ENCODE measurements around the gene IFT81.
A peak's percentile ranks its signal among the peaks of the same experiment; 100 is the strongest.
"Not testable (repeated sequence)": the region's sequence is repeated elsewhere in the genome, so short reads cannot be mapped to it uniquely, and the experiment has no call there.

IFT81 gene

DNA sequence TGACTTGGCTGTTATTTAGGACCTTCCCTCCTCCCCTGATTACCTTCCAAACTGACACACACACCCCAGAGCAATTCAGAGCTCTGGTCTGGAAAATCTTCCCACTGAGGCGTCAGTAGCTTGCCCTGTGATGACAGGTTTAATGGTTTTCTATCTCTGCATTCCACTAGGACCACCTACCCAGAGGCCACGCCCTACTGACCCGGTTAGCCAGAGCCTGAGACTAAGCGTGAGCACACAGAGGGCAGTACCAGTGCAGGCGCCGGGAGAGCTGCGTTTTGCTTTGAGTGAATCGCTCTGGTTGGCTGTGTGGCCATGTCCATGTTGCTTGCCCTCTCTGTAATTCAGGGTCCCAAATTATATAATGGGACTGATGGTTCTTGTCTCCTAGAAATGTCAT lies 120.7 kb downstream of the IFT81 start:
- DNase-seq (ENCODE audit: low spot score): no peak

DNA sequence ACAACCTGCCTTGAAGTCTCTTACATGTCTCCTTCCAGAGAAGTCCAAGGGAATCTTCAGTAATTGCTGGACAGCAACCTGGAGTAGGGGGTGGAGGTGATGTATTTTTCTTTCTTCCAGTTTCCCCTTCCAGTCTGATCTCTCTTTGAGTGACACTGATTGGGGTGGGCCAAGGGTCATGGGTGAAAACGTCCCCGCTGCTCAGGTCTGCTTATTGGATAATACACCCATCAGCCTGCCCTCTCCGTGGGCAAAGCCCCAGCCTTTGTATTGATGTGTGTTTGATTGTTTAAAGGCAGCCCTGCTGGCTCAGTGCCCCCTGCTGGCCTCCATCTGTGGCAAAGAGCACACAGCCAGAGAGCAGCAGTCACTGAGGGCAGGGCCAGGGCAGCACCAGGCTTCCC lies 121.2 kb downstream of the IFT81 start:
- no peak for DNase-seq (ENCODE audit: low spot score)

DNA sequence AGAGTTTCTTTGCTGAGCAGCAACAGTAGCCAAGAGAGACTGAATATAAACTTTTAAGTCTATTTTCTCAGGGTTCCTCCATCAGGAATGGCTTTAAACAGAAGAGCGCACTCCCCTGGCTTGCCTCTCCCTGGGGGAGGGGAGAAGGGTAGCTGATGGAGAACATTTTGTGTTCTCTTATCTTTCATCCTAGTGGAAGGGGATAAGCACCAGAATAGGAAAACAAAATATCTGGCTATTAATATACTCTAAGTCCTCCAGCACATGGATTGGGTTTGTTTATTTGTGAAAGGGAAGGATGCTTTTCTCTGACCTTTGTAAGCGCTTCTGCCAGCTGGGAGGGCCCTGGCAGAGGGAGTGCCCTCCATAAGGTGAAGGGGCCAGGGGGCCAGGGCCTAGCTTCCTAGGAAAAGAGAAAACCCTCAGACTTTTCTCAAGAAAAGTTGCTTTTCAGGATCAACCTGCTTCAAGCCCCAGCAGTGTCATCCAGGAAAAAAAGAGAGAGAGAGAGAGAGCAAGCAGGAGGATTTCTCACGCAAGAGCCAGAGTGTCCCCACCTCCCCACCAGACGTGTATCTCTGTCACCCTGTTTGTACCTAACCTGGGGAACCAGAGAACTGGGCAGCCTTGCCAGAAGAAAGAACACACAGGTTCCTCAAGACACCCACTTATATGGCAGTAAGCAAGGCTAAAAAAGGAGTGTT lies 122.6 kb downstream of the IFT81 start:
- no peak for DNase-seq (ENCODE audit: low spot score)

DNA sequence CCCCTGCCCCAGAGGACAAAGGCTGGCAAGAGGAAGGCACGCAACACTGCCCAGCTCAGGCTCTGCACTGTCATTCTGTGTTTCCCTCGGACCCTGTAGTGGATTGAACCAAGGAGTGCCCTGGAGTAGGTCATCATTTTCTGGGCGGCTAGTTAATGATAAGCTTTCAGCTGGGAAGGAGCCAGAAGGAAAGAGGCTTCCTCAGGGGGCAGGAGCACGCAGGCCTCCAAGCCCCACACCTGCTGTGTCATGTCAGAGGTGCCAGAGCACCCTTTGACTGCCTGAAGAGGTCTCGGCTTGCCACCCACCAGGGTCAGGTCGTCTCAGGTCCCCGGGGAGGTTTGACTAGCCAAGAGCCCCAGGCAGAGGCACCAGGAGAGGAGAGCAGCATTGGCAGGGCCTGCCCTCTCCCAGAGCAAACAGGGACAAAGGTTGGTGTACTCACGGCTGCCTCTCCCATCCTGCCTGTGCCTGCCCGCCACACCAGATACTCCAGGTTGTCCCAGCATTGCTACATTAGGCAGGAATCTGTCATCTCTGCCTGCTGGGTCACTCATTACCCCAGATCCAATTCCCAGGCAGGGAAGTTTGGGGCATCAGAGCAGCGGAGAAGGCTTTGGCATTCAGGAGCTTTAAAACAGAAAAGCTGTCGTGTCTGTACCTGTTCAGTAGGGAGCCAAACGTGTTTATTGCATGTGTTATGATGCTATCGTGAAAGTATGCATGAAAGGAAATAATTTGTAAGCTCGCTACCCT lies 123.4 kb downstream of the IFT81 start:
- no peak for DNase-seq (ENCODE audit: low spot score)

DNA sequence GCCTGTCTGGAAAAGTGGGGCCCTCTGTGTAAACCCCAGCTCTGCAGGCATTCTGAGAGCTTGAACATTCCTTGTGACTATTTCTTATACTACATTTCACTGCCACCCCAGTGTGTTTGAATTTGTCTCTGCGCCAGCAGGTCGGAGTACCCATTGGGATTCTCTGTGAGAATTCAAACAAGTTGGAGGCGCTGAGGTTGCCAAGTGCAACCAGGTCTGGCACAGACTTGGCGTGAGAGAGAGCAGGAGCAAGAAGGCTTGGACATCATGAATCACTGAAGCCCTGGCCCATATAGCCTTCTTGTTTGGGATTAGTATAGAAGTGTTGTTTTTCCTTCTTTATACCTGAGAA lies 123.9 kb downstream of the IFT81 start:
- DNase-seq (ENCODE audit: low spot score): no peak

DNA sequence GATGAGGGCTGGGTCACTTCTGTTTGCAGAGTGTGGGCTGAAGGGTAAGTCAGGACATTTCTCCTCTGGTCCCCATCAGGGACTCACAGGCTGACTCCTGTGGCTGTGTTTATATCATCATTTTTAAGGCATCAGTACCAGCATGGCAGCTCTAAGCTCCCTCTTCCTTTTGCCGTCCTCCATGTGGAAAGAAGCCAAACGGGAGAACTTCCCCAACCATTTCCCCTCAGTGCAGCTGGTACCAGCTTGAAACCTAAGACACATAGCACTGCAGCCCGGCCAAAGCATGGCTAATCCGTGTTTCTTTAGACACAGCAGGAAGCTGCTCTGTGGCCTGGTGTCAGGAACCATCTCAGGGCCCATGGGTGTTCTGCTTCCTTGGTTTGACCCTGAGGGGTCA lies 124.9 kb downstream of the IFT81 start:
- DNase-seq (ENCODE audit: low spot score): no peak

DNA sequence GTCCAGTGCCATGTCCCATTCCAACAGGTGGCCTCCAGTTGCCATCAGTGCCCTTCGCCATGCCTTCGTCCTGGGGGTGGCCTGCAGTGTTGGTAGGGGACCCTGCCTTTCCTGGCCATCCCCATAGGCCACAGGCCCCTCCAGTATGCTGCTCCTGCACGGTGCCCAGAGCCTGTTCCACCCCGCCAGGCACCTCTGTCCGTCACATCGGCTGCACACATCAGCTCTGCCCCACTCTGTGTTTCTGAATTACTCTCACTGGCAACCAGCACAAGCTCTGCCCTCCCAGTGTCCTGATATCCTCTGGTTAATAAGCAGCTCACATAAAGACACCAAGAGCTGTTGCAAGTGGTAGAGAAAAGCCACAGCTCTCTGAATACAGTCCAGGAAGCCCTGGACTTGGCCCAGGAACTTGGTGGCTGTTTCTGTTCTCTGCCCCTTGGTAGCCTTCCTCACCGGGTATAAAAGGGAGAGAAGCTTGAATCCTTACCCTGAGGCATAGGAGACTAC lies 125.6 kb downstream of the IFT81 start:
- no peak for DNase-seq (ENCODE audit: low spot score)

DNA sequence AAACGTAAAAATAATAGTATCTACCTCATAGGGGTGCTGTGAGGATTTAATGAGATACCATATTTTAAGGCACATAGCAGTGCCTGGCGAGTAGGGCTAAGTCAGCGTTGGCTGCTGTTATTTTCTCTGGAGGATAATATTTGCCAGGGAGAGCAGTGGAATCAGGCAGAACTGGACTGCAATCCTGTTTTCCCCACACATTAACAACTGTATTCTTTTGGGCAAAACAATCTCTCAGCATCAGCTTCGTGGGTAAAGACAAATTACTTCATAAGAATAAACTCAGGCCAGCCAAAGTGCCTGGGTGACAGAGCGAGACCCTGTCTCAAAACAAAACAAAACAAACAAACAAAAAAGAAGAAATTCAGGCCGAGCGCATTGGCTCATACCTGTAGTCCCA lies 127.2 kb downstream of the IFT81 start:
- DNase-seq (ENCODE audit: low spot score): no peak

DNA sequence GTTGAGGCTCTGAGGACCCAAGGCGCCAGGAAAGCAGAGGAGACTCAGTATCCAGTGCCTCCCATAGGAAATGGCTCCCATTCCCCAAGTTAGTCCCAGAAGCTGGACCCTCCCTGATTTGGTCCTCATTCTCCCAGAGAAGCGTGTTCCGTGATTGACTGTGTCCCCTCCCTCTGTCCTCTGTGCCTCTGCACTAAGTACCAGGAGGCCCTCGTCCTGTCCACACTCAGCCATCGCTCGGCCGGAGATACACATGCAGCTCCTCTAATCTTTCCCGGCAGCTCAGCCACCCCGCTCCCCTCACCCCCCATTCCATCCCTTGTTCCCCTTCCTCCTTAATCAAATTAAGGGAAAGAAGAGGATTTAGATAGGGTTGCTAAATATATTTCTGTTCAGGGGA lies 128.6 kb downstream of the IFT81 start:
- no peak for DNase-seq (ENCODE audit: low spot score)

DNA sequence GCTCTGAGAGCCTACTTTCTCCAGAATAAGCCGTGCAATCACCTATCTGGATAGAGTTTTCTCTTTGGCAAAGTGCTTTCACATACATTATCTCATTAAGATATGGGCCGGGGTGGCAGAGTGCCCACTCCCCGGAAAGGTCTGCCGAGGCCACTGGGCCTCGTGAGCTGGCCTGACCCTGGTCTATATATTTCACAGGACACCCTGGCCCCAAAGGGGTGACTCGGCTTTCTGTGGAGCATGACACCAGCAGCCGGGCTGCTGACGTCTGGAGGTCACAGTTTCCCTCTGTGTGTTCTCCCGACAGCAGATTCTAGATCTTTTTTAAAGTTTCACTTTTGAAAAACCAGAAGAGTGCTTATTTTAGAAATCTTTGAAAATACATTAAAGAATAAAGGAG lies 129.0 kb downstream of the IFT81 start:
- no peak for DNase-seq (ENCODE audit: low spot score)

DNA sequence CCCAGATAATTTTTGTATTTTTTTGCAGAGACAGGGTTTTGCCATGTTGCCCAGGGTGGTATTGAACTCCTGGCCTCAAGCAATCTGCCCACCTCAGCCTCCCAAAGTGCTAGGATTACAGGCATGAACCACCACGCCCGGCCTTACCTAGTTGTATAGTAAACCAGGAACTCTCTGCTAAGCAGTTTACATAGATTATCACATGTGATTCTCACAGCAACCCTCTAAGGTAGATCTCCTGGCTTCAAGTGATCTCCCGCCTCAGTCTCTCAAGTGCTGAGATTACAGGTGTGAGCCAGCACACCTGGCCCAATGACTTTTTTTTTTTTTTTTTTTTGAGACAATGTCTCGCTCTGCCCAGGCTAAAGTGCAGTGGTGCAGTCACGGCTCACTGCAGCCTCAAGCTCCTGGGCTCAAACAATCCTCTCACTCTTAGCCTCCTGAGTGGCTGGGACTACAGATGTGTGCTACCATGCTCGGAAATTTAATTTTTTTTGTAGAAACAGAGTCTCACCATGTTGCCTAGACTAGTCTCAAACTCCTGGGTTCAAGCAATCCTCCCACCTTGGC lies 130.9 kb downstream of the IFT81 start:
- DNase-seq (ENCODE audit: low spot score): no peak

DNA sequence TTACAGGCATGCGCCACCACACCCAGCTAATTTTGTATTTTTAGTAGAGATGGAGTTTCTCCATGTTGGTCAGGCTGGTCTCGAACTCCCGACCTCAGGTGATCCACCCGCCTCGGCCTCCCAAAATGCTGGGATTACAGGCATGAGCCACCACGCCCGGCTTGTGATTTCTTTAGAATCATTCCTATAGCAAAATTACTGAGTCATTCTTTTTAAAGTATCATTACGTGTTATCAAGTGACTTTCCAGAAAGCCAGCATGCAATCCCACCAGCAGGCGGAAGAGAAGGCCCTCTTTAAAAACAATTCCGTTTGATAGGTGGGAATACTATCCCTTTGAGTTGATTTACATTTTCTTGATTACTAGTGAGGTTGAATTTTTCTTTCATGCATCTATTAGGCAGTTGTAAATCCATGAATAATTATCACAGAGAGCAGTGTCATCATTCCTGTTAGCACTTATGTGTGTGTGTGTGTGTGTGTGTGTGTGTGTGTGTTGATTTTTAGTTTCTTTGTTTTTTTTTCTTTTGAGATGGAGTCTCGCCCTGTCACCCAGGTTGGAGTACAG lies 131.8 kb downstream of the IFT81 start:
- not testable (repeated sequence) for DNase-seq (ENCODE audit: low spot score)

DNA sequence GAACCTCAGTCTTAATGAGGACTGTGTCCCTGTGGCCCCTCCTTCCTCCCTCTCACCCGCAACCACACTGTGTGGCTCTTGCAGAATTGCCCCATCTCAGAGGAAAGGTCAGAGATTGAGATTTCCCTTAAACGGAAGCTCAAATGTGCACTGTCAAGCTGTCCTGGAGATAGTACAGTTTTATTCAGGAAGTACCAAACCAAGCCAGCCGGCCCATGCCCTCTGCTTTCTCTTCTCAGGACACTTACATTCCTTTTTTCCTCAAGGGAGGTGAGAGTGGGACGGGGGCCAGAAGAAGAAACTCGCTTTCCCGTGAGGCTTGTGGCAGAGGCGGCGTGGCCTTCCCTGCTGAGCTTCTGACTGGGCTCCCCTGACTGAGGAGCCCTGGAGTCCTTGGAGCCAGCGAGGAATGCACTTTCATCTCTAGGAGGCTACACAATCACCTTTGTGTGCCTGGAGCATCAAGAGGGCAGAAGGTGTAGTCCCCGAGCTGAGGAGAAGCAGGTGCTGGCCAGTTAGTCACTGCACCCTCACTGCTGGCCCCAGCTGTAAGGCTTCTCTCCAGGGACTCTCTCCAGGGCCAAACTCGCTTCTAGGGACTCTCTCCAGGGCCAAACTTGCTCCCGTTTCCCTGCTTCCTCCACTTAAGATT lies 132.7 kb downstream of the IFT81 start:
- peak; percentile 63 for DNase-seq (ENCODE audit: low spot score)

DNA sequence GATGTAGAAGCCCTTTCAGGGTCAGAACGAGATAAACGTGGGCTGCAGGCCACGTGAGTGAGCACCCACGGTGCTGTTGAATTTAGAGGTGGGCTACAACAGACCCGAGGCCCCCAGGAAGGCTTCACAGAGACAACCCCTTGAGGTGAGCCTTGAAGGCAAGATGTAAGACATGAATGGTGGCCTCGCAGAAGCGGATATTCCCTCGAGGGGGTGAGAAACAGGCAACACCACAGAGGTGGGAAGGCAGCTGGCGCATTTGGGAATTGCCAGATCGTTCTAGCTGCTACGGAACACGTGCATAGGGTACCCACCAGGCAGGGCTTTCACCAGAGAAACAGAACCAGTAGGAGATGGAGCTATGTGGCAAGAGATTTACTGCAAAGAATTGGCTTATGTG lies 134.3 kb downstream of the IFT81 start:
- DNase-seq (ENCODE audit: low spot score): no peak

DNA sequence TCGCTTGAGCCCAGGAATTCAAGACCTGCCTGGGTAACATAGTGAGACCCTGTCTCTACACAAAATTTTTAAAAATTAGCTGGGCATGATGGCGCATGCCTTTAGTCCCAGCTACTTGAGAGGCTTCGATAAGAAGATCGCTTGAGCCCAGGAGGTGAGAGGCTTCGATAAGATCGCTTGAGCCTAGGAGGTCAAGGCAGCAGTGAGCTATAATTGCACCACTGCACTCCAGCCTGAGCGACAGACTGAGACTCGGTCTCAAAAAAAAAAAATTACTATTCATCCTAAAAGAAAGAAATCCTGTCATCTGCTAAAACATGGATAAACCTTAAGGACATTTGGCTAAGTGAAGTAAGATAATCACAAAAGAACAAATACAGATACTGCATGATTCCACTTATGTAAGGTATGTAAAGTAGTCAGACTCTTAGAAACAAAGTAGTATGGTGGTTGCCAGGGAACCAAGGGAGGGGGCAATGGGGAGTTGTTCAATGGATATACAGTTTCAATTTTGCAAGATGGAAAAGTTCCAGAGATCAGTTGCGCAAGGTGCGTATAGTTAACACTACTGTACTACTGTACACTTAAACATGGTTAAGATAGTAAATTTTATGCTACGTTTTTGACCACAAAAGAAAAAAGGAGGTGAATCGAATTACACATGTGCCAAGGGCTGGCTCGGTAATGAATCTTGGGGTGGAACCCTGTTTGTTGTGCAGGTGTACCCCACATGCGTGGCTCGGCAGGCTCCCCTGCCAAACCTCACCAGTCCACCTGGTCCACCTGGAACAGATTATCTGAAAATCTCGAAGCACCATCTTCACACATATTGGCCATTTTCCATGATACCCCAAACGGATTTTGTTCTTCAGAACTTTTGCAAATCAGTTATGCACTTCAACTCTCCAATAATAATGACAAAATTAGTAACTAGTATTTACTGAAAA lies 138.6 kb downstream of the IFT81 start:
- no peak for DNase-seq (ENCODE audit: low spot score)

DNA sequence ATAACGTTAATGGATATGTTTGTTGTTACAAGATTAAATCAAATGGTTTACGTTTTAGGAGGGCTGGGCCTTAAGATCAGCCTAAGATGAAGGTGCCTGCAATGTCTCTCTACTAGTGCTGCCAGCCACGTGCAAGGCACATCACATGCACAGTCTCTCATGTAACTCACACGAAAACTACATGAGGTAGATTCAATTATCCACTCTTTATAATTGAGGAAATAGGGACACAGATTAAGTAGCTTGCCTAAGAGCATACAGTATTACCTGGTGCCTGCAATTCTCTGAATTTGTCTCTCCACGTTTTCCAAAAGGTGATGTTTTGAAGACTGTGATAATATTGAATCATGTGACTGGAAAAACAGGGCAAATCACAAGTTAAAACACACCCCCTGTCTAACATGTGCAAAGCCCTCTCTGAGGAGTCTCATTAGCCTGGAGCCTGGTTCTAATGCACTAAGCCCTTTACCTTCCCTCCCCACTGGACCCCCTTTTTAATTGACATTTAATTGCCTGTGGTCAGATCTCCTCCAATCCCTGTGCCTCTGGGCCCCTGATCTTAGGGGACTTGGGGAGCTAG lies 142.3 kb downstream of the IFT81 start:
- DNase-seq (ENCODE audit: low spot score): no peak

DNA sequence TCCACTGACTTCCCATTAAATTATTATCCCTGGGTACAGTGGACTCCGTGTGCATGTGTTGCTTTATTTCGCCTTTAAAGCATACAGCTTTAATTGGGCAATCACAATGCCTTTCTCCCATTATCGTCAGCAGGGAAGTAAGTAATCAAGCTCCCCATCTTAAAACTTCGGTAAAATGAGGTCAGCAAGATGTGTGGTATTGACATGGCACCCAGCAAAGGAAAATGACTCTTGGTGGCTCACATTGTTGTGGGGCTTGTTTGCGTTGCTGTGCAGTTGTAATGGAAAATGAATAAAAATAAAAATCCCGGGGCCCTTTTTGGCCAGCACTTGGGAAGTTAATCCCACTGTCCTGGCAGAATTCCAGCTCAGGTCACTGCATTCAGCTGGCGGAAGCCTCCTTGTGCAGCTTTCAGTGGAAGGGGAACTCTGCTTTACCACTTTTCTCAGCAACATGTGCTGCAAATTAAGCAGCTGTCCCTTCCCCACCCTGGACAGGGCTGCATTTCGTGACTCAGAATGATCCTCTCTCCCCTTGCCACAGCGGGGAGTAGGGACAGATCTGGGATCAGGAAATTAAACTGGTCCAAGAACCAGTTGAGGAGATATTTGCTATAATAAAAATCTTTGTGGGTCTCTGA lies 142.9 kb downstream of the IFT81 start:
- no peak for DNase-seq (ENCODE audit: low spot score)
